Measurements from ENCODE around the gene ACSF3. TPM values are rescaled to one million over a fixed set of nuclear protein-coding genes. Genes with fewer than 3 reads are reported as not detected.
A peak's percentile ranks its signal among the peaks of the same experiment; 100 is the strongest.

Gene ACSF3
- total and polyA plus RNA-seq, 2 donors (not counting 1 experiment from before 2014, with no cell fraction given), result 45.2 to 113 TPM

- peak overlapping the region; percentile 88 for H3K4me3 Mint-ChIP-seq
- H3K27ac ChIP-seq (ENCODE audit: low read length in 2 of 2), result peak overlapping the region; percentile 83 to 85
- WGBS (ENCODE audit: insufficient coverage), result 92% methylated on average over 12 of the region's 12 CpGs
Measured at GRCh38 chr16:89113152-89113547, 19.5 kb downstream of the ACSF3 start.

More at GRCh38 chr16:89113152-89113547, 19.5 kb downstream of the ACSF3 start:
- Histone ChIP-seq H3K4me3 (ENCODE audit: control extremely low read depth in 1 of 5, extremely low read depth in 1 of 5, insufficient read depth in 1 of 5, low read depth in 2 of 5, low read length in 4 of 5) (peak overlapping the region in 1 of 5 experiments; percentile 4), H3K4me2 (replicated peaks; ENCODE audit: low read depth, low read length, poor library complexity, severe bottlenecking) (peak overlapping the region; percentile 81), H3K4me1 (ENCODE audit: control insufficient read depth in 2 of 2, insufficient read depth in 2 of 2, low read length in 2 of 2) (peaks cover 41 to 42% of the 10 kb centered on the region in 2 donors), H3K79me2 (ENCODE audit: control insufficient read depth, insufficient read depth, low read length) (peaks cover 38% of the 10 kb centered on the region), H3K9me3 (ENCODE audit: control extremely low read depth in 1 of 3, control insufficient read depth in 2 of 3, insufficient read depth in 1 of 3, low read length in 2 of 3) (no peaks in the 10 kb centered on the region), H2AFZ (ENCODE audit: insufficient read depth, low read depth, low read length, poor library complexity, severe bottlenecking) (no peak overlapping the region), H3K36me3 (replicated peaks in 1 of 2; ENCODE audit: control extremely low read depth in 1 of 2, control insufficient read depth in 1 of 2, extremely low read depth in 1 of 2, insufficient read depth in 2 of 2, low read length in 1 of 2) (peaks cover 9 to 61% of the 10 kb centered on the region in 2 experiments), H3K27me3 (replicated peaks in 1 of 4; ENCODE audit: control extremely low read depth in 1 of 4, control insufficient read depth in 3 of 4, insufficient read depth in 4 of 4, low read length in 3 of 4) (no peaks in the 10 kb centered on the region), H3K9ac (ENCODE audit: low read length) (no peak overlapping the region), H4K20me1 (ENCODE audit: control insufficient read depth, insufficient read depth, low read length, poor library complexity, severe bottlenecking) (peaks cover 23% of the 10 kb centered on the region)
- Mint-ChIP-seq H3K27ac (peak overlapping the region; percentile 99), H3K27me3 (no peaks in the 10 kb centered on the region), H3K9me3 (ENCODE audit: insufficient read depth) (no peaks in the 10 kb centered on the region), H3K4me1 (peaks cover 5% of the 10 kb centered on the region)
- ChIA-PET POLR2A (interaction anchor here (1.1 to 1.3 kb wide), 2 partner anchors 16 to 173 kb away, joined by 3 to 8 read pairs; no protein-coding TSS in a partner anchor), CTCF (interaction anchor here (1.4 to 1.5 kb wide), 2 partner anchors 14 to 20 kb away, joined by 3 to 4 read pairs; partner anchors contain the start of gene ACSF3)
- ATAC-seq (ENCODE audit: low read depth) (no peak), DNase-seq (no peak)
- TF ChIP-seq CTCF (IDR thresholded peaks at IDR 0.05) (no peak), EZH2 (IDR thresholded peaks at IDR 0.05; ENCODE audit: borderline replicate concordance, insufficient read depth, low read depth, low read length, poor library complexity, severe bottlenecking) (no peak)
- intact Hi-C loops (cut with micrococcal nuclease), result no loop called here

All from B cell (primary cell).